H9 (cell line): Measurements from ENCODE around the gene COP1. TPM values are rescaled to one million over a fixed set of nuclear protein-coding genes. Genes with fewer than 3 reads are reported as not detected.

Experiments
- DNase-seq: peaks from one replicate; pipeline ENCODE4 v3.0.0-alpha.2; 2017
- H2AFZ ChIP-seq: one replicate; pipeline ENCODE4 v1.6.1; 2013; ENCODE audit warnings: mild to moderate bottlenecking, low read length, control low read depth, moderate library complexity
- H2AK5ac ChIP-seq: 2 replicates; pipeline ENCODE4 v1.6.1; 2013; ENCODE audit warnings: low read length, control low read depth, mixed read lengths; ENCODE audit not compliant: insufficient read length
- H2BK120ac ChIP-seq: one replicate; pipeline ENCODE4 v1.6.1; 2013; ENCODE audit warnings: low read depth, mild to moderate bottlenecking, low read length, control low read depth, inconsistent platforms; ENCODE audit not compliant: poor library complexity, severe bottlenecking
- H2BK12ac ChIP-seq: 2 replicates; pipeline ENCODE4 v1.6.1; 2013; ENCODE audit warnings: low read length, control low read depth, mixed read lengths, low read depth; ENCODE audit not compliant: insufficient read length
- H2BK15ac ChIP-seq: 2 replicates; pipeline ENCODE4 v1.6.1; 2013; ENCODE audit warnings: low read depth, low read length, control low read depth
- H2BK20ac ChIP-seq: one replicate; pipeline ENCODE4 v1.6.1; 2013; ENCODE audit warnings: low read depth, mild to moderate bottlenecking, low read length, control low read depth, inconsistent platforms; ENCODE audit not compliant: poor library complexity, severe bottlenecking
- H2BK5ac ChIP-seq: 2 replicates; pipeline ENCODE4 v1.6.1; 2013; ENCODE audit warnings: low read length, control low read depth, mixed read lengths; ENCODE audit not compliant: insufficient read length
- H3K14ac ChIP-seq: 2 replicates; pipeline ENCODE4 v1.6.1; 2013; ENCODE audit warnings: low read length, control low read depth; ENCODE audit not compliant: insufficient read depth
- H3K18ac ChIP-seq: 2 replicates; pipeline ENCODE4 v1.6.1; 2013; ENCODE audit warnings: low read depth, mild to moderate bottlenecking, mixed read lengths, low read length, control low read depth; ENCODE audit not compliant: insufficient read length
- H3K23ac ChIP-seq: 2 replicates; pipeline ENCODE4 v1.6.1; 2013; ENCODE audit warnings: low read length, control low read depth, mixed read lengths, low read depth; ENCODE audit not compliant: insufficient read length
- H3K23me2 ChIP-seq: 2 replicates; pipeline ENCODE4 v1.6.1; 2013; ENCODE audit warnings: low read depth, mild to moderate bottlenecking, mixed read lengths, low read length, control low read depth; ENCODE audit not compliant: insufficient read length, poor library complexity, severe bottlenecking
- H3K27ac ChIP-seq: 2 replicates; pipeline ENCODE4 v1.5.1; 2013; ENCODE audit warnings: low read length, control low read depth, mixed read lengths, low read depth; ENCODE audit not compliant: insufficient read length
- H3K27me3 ChIP-seq: 2 replicates; pipeline ENCODE4 v1.6.1; 2013; ENCODE audit warnings: low read length, control low read depth, inconsistent platforms; ENCODE audit not compliant: insufficient read depth
- H3K4ac ChIP-seq: 2 replicates; pipeline ENCODE4 v1.6.1; 2013; ENCODE audit warnings: low read depth, mild to moderate bottlenecking, control low read depth, inconsistent platforms, low read length, moderate library complexity
- H3K4me1 ChIP-seq: 2 replicates; pipeline ENCODE4 v1.6.1; 2013; ENCODE audit warnings: low read length, control low read depth, inconsistent platforms; ENCODE audit not compliant: insufficient read depth
- H3K4me2 ChIP-seq: 2 replicates; pipeline ENCODE4 v1.6.1; 2013; ENCODE audit warnings: low read length, control low read depth, mixed read lengths; ENCODE audit not compliant: insufficient read length, insufficient read depth
- H3K56ac ChIP-seq: 2 replicates; pipeline ENCODE4 v1.6.1; 2013; ENCODE audit warnings: low read depth, mild to moderate bottlenecking, mixed read lengths, low read length, control low read depth; ENCODE audit not compliant: insufficient read length
- H3K79me1 ChIP-seq: 2 replicates; pipeline ENCODE4 v1.6.1; 2013; ENCODE audit warnings: low read depth, mild to moderate bottlenecking, moderate library complexity, low read length, control low read depth, inconsistent platforms; ENCODE audit not compliant: insufficient read depth, poor library complexity, severe bottlenecking
- H3K79me2 ChIP-seq: 2 replicates; pipeline ENCODE4 v1.6.1; 2013; ENCODE audit warnings: low read length, control low read depth, inconsistent platforms; ENCODE audit not compliant: insufficient read depth
- H3K9ac ChIP-seq: 2 replicates; pipeline ENCODE4 v1.6.1; 2013; ENCODE audit warnings: low read length, control low read depth, mixed read lengths; ENCODE audit not compliant: insufficient read length; ENCODE audit errors: extremely low read depth
- H3K9me3 ChIP-seq: one replicate; pipeline ENCODE4 v1.6.1; 2013; ENCODE audit warnings: low read depth, low read length, inconsistent platforms; ENCODE audit not compliant: control insufficient read depth
- H3T11ph ChIP-seq: one replicate; pipeline ENCODE4 v1.6.1; 2013; ENCODE audit warnings: mild to moderate bottlenecking, low read length, control low read depth, inconsistent platforms
- H4K20me1 ChIP-seq: one replicate; pipeline ENCODE4 v1.6.1; 2013; ENCODE audit not compliant: control insufficient read depth, insufficient read length, insufficient read depth
- H4K5ac ChIP-seq: 2 replicates; pipeline ENCODE4 v1.6.1; 2013; ENCODE audit warnings: low read depth, mild to moderate bottlenecking, mixed read lengths, low read length, control low read depth; ENCODE audit not compliant: insufficient read length
- H4K8ac ChIP-seq: replicated peaks from 2 replicates; pipeline ENCODE4 v1.6.1; 2013; ENCODE audit warnings: low read length, control low read depth, mixed read lengths, low read depth; ENCODE audit not compliant: insufficient read length
- H4K91ac ChIP-seq: 2 replicates; pipeline ENCODE4 v1.6.1; 2013; ENCODE audit warnings: low read depth, mild to moderate bottlenecking, moderate library complexity, mixed read lengths, low read length, control low read depth; ENCODE audit not compliant: insufficient read length
- H3K27ac Mint-ChIP-seq, 3 experiments: 2 replicates in 2 of 3; 3 replicates in 1 of 3; pipeline ENCODE4 v1.8.0; 2020 to 2021; ENCODE audit warnings: mixed read lengths in 3 of 3, mild to moderate bottlenecking in 1 of 3, moderate library complexity in 1 of 3
- H3K27me3 Mint-ChIP-seq: 2 replicates; pipeline ENCODE4 v1.8.0; 2021; ENCODE audit warnings: low read depth, mild to moderate bottlenecking, moderate library complexity, mixed read lengths
- H3K36me3 Mint-ChIP-seq, 3 experiments: 2 replicates in 2 of 3; 3 replicates in 1 of 3; pipeline ENCODE4 v1.8.0; 2020 to 2021; ENCODE audit warnings: low read depth in 3 of 3, mixed read lengths in 3 of 3; ENCODE audit not compliant: insufficient read depth in 1 of 3
- H3K4me1 Mint-ChIP-seq, 2 experiments: 2 replicates each; pipeline ENCODE4 v1.8.0; 2020; ENCODE audit warnings: mixed read lengths in 2 of 2
- H3K4me3 Mint-ChIP-seq, 2 experiments: 2 replicates in 1 of 2; 3 replicates in 1 of 2; pipeline ENCODE4 v1.8.0; 2020 to 2021; ENCODE audit warnings: mild to moderate bottlenecking in 2 of 2, mixed read lengths in 2 of 2, moderate library complexity in 1 of 2
- H3K9me3 Mint-ChIP-seq, 2 experiments: 2 replicates in 1 of 2; 3 replicates in 1 of 2; pipeline ENCODE4 v1.8.0; 2020; ENCODE audit warnings: mild to moderate bottlenecking in 2 of 2, mixed read lengths in 2 of 2, moderate library complexity in 1 of 2
- CTCF ChIP-seq: fragments of 200-600 bp; sonication (generic); conservative IDR thresholded peaks from 3 replicates; pipeline ENCODE4 v1.8.0; 2021; ENCODE audit warnings: antibody characterized with exemption, mild to moderate bottlenecking
- WGBS: extraction: QIAGEN DNeasy Blood & Tissue Kit; methylation state at CpG from one replicate; pipeline ENCODE4 v1.1.7; 2013; ENCODE audit warnings: missing lambda C conversion rate, low lambda C conversion rate, mixed read lengths; ENCODE audit not compliant: insufficient read length; ENCODE audit errors: extremely low coverage; 5-methylcytosine and 5-hydroxymethylcytosine counted together
- total RNA-seq: library from RNA; stranded (reverse); gene quantifications from 2 replicates; pipeline ENCODE4 v1.2.1, GENCODE V29; 2021

COP1 gene
- total RNA-seq, 1 experiment from 2014 or later = 41.3 TPM

DNA sequence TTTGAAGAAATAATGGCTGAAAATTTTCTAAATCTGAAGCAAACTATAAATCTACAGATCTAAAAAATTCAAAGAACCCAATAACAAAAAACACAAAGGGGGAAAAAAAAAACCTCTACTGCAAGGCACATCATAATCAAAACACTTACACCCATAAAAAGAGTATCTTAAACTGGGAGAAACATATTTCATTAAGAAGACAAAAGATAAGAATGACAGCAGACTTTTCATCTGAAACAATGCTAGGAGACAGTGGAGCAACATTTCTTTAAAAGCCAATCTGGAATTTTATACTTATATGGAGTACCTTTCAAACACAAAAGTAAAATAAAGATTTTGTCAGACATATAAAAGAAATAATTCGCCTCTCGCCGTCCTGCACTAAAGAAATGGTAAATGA, 49.1 kb downstream of the COP1 start:
- H3K27me3 Mint-ChIP-seq = no peaks in the 10 kb centered on the region
- no peaks in the 10 kb centered on the region; the same call in 1 of the 2 replicates for H3K79me2 ChIP-seq

More for the DNA sequence above, 49.1 kb downstream of the COP1 start:
- H3K27me3 ChIP-seq = no peaks in the 10 kb centered on the region
- no peak overlapping the region for H4K8ac ChIP-seq
- no peak overlapping the region for H3K4ac ChIP-seq
- H3K27ac ChIP-seq = no peak overlapping the region
- no peaks in the 10 kb centered on the region for H3K79me1 ChIP-seq
- no peak overlapping the region for H3K4me2 ChIP-seq
- no peak overlapping the region for H2BK15ac ChIP-seq
- no peak overlapping the region for H3K23ac ChIP-seq
- peaks cover 42 to 58% (median 47%) of the 10 kb centered on the region in 3 experiments for H3K36me3 Mint-ChIP-seq
- no peaks in the 10 kb centered on the region for H3K23me2 ChIP-seq
- no peak overlapping the region for H3K18ac ChIP-seq
- H3K4me1 Mint-ChIP-seq = peaks cover 34 to 42% of the 10 kb centered on the region in 2 experiments
- no peak for TF ChIP-seq CTCF
- no peak overlapping the region for H2BK120ac ChIP-seq
- H3K4me1 ChIP-seq = no peaks in the 10 kb centered on the region
- H2AFZ ChIP-seq = no peak overlapping the region
- no peak overlapping the region for H3K56ac ChIP-seq
- H3K9ac ChIP-seq = no peak overlapping the region
- no peaks in the 10 kb centered on the region for H3K9me3 ChIP-seq
- no peak for DNase-seq
- no peak overlapping the region for H4K5ac ChIP-seq
- H2BK5ac ChIP-seq = no peak overlapping the region
- H3K9me3 Mint-ChIP-seq = peaks cover 23 to 25% of the 10 kb centered on the region in 2 experiments
- H4K91ac ChIP-seq = no peak overlapping the region
- H4K20me1 ChIP-seq = no peaks in the 10 kb centered on the region
- H2BK20ac ChIP-seq = no peak overlapping the region
- H3K27ac Mint-ChIP-seq = peak overlapping the region in 1 of 3 experiments; percentile 97; a peak in 2 of 7 replicates
- no CpG with 5 or more reads among the region's 3 CpGs for WGBS
- no peak overlapping the region for H3K14ac ChIP-seq
- H3K4me3 Mint-ChIP-seq = no peak overlapping the region
- no peak overlapping the region for H2AK5ac ChIP-seq
- H2BK12ac ChIP-seq = no peak overlapping the region
- H3T11ph ChIP-seq = no peak overlapping the region
